Glomerular endothelial cell (primary cell): ENCODE measurements around the gene IKBKG. TPM values are rescaled to one million over a fixed set of nuclear protein-coding genes. Genes with fewer than 3 reads are reported as not detected.
"Not testable (repeated sequence)": the region's sequence is repeated elsewhere in the genome, so short reads cannot be mapped to it uniquely, and the experiment has no call there.

Experiments used
- DNase-seq: peaks from one replicate; pipeline ENCODE4 v3.0.0-alpha.2; 2011; ENCODE audit warnings: low read depth, low spot score; ENCODE audit errors: extremely low read depth
- total RNA-seq: library from RNA; depleted of rRNA; stranded (reverse); fragments of >200 nt; gene quantifications from 2 replicates; pipeline ENCODE4 v1.2.3, GENCODE V29; 2015

Gene IKBKG
- total RNA-seq, 1 donor from 2014 or later, result 18.8 TPM

DNA sequence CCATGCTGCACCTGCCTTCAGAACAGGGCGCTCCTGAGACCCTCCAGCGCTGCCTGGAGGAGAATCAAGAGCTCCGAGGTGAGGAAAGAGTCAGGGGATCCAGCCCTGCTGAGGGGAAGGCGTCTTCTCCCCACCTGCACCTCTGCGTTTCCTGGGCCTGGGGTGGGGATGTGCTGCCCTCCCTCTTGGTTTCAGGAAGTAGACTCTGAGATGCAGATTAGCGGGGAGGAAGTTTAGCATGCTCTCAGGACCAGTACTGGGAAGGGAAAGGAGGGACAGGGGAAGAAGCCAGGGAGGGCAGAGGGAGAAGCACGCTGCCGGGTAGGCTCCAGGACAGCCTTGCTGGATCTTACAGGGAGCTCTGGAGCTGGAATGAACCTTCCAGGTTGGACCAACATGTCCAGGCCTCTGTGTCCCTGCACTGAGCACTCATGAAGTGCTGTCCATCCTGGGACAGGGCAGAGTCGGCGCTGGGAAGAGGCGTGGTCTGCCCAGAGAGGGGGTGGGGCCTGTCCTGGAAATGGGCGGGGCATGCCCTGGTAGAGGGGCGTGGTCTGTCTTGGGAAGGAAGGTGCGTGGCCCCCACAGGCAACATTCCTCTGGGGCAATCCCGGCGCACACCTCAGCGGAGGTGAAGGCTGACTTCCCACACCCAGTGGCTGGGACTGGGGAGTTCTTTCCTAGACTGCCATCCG, 4.8 kb downstream of the IKBKG start:
- not testable (repeated sequence) for DNase-seq

DNA sequence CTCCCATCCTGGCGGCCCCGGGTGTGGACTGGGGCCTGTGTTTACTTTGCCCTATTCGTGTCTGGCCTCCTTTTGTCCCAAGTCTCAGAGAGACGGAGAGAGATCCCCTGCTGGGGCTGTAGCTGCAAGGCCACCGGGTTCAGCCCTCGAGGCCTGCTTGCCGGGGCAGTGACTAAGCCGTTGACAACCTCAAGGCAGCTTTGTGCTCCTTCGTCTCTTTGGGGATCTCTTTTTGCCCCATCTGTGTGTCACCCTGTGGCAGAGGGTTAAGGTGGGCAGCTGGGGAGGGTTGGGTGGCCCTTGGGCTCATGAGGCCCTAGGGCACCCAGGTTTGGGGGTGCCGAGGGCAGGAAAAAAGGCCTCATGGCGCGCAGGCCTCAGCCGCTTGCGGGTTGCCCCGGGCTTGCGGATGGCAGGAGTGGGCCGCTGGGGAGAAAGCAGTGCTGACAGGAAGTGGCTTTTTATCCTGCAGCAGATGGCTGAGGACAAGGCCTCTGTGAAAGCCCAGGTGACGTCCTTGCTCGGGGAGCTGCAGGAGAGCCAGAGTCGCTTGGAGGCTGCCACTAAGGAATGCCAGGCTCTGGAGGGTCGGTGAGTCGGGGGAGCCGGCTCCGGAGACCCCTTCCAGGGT, 10.8 kb downstream of the IKBKG start:
- not testable (repeated sequence) for DNase-seq

DNA sequence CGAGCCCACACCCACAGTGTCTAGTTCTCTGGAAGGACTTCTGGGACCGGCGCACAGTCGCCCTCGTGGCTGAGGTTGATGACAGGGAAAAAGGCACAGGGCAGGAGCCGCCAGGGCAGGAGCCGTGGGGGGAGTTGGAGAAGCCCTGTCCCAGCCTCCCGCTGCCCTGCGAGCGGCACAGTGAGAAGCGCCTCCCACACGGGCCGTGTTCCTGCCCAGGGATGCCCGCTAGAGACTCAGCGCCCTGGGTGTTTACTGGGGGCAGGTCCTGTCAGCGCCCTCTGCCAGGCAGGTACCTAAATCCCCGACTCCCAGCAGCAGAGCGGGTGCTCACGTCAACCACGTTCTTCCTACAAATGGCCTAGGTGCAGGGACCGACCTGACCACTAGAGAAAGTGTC, 11.5 kb downstream of the IKBKG start:
- not testable (repeated sequence) for DNase-seq

DNA sequence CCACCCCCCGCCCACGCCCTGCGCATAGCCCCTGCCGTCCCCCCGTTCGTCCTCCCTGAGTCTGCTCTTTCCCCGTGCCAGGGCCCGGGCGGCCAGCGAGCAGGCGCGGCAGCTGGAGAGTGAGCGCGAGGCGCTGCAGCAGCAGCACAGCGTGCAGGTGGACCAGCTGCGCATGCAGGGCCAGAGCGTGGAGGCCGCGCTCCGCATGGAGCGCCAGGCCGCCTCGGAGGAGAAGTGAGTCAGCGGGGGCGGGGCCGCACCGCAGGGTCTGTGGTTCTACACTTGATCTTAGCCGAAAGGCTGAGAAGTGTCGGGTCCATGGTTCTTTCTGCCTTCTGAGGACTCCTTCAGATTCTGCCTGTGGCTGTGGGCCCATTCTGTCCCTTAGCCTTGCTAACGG, 12.9 kb downstream of the IKBKG start:
- DNase-seq, result not testable (repeated sequence)

DNA sequence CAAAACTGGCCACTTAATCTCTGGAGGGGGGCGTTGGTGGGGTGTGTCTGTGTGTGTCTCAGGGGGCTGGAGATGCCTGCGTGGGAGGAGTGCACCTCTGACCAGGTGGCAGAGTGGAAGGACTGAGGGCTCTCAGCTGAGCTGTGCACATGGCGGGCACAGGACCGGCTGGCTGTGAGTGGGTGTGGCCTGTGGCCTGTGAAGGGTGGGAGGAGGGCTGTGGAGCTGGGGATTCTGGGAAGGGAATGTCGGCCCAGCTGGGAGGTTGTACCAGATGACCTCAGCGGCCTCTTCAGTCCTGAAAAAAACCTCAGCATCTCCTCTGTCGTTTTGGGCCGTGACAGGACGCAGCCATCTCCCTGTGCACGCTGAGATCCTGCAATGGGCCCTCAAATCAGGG, 14.9 kb downstream of the IKBKG start:
- DNase-seq, result not testable (repeated sequence)

DNA sequence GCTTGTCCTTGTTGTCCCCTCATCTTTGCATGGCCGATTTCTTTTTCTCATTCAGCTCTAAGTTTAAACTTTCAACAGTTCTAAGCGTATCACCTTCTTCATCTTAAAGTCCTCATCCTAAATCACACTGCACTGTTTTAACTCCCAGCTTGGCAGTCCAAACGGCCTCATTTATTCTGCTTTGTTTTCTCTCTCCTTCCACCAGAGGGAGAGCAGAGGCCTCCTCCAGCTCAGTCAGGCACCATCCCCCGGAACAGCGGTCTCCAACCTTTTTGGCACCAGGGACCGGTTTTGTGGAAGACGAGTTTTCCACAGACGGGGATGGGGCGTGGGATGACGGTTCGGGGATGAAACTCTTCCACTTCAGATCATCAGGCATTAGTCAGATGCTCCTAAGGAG, 22.9 kb downstream of the IKBKG start:
- not testable (repeated sequence) for DNase-seq

DNA sequence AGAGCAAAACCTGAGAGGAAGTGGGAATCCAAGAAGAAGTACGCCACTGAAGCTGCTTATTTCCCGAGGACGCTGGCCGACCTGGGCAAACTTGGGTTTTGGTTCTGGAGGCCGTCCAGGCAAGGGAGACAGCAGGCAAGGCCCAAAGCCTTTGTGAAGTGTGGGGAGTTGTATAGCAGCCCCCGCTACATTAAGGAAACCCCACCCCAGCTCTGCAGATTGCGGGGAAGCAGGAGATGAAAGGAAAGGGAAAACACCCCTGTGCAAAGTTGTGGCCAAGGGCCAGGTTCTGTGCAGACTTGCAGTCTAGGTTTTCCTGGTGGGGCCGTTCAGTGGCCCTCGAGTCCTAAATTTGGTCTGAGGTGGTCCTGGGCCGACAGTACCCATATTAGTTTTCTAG, 25.6 kb downstream of the IKBKG start:
- not testable (repeated sequence) for DNase-seq

DNA sequence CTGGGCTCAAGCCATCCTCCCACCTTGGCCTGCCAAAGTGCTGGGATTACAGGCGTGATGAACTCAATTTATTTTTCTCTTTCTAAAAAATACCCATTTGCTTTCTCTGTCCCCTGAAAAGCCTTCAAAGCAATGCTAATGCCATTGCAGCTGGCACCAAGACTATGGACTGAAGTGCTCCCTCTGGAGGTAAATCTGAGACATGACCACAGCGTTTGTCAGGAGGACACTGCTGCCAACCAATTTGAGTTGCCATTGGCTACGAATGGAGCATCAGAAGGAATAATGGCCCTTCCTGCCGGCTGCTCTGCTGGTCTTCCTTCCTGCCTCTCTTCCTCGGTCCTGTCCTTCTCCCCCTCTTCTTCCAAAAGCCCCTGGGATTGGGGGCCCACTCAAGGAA, 27.7 kb downstream of the IKBKG start:
- DNase-seq, result not testable (repeated sequence)

DNA sequence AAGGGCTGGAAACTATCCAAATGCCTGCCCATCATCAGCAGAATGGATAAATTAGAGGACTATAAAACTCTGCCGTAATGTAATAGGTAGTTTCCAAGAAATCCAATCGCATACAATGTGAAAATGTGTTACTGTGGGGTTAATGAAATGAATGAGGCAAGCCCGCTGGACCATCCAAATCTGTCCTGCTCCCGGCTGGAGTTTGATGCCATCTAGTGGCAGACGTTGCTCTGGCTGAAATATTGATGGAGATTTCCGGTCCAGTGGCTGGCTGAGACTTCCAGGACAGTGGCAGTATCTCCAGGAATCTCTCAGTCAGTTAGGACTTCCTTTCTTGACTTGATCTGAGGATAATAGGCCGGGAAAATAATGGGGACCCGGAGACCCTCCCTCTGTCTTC, 35.6 kb downstream of the IKBKG start:
- not testable (repeated sequence) for DNase-seq

DNA sequence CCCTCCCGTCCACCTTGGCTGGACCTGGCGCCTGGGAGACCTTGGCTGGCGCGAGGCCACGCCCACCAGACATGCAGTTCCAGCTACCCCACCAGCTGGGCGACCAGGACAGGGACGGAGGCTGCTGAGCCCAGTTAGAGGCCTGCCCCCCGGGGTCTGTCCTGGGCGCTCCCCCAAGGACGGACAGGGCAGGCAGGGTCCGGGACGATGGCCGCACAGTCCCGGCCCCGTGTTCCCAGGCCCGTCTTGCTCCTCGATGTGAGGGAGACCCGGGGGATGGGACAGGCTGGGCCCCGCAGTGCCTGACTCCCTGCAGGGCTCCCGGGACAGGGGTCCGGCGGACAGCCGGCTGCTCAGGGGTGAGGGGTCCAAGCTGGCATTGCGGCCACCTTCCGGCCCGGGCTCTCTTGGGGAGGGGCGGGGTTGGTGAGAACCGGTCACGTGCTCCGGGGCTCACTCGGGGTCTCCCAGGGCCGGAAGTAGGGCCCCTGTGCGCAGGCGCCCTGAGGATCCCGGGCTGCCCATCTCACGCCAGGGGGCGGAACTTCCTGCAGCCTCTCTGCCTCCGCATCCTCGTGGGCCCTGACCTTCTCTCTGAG, 37.3 kb downstream of the IKBKG start, which contains the start of gene CTAG1A:
TSS of gene CTAG1A (plus strand) at position 549 of the 599 bp plus-strand sequence. CDS start 74 bp downstream, outside the sequence.
- DNase-seq, result not testable (repeated sequence)

DNA sequence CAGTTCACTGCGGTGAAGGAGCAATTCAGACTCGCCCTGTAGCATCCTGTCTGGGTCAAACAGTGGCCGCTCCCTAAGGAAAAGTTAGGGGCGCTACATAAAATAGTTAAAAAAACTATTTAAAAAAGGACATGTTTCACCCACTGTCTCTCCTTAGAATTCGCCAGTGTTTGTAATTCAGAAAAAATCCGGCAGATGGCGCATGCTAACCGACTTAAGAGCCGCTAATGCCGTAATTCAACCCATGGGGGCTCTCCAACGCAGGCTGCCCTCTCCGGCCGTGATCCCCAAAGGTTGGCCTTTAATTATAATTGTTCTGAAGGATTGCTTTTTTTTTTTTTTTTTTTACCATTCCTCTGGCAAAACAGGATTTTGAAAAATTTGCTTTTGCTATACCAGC, 43.0 kb downstream of the IKBKG start:
- DNase-seq, result not testable (repeated sequence)

DNA sequence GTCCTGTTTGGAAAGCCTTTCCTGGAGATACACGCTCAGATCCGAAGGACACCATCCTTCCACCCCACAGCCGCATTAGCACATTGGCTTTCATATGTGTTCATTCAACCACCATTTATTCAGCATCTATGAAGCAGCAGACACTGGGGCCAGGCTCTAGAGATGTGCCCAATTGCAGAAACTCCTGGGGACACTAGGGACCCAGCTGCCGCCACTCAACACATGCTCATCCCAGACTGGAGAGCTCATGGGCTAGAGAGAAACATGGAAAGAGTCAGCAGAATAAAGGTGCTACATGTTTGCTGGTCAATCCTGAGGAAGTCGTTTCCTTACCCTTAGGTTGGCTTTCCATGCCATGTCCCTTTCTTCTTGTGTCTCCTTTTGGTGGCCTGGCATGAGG, 45.1 kb downstream of the IKBKG start:
- DNase-seq, result no peak

DNA sequence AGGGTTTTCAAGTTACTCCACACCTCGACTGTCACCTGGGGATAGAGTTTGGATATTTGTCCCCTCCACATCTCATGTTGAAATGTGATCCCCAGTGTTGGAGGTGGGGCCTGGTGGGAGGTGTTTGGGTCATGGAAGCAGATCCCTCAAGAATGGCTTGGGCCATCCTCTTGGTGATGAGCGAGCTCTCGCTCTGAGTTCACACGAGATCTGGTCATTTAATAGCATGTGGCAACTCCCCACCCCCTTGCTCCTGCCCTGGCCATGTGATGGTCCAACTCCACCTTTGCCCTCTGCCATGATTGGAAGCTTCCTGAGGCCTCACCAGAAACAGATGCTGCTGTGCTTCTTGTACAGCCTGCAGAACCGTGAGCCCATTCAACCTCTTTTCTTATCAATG, 45.8 kb downstream of the IKBKG start:
- DNase-seq, result no peak

DNA sequence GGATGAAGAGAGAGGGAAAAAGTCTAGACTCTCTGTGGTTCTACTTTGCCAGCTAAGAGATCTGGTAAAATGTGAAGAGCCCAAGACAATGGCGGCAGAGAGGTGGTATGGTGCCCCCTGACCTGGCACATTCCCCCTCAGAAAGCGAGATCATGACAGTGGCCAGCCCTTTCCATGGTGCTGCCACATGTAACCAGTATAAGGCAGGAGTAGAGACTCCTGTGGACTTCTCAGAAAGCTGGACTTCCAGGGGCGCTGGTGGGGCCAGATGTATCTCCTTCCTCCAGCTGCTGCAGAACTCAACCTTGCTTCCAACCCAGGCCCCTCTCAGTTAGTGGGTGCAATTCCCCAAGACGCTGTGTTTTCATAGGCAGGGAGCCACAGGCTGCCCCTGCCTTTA, 47.1 kb downstream of the IKBKG start:
- no peak for DNase-seq

DNA sequence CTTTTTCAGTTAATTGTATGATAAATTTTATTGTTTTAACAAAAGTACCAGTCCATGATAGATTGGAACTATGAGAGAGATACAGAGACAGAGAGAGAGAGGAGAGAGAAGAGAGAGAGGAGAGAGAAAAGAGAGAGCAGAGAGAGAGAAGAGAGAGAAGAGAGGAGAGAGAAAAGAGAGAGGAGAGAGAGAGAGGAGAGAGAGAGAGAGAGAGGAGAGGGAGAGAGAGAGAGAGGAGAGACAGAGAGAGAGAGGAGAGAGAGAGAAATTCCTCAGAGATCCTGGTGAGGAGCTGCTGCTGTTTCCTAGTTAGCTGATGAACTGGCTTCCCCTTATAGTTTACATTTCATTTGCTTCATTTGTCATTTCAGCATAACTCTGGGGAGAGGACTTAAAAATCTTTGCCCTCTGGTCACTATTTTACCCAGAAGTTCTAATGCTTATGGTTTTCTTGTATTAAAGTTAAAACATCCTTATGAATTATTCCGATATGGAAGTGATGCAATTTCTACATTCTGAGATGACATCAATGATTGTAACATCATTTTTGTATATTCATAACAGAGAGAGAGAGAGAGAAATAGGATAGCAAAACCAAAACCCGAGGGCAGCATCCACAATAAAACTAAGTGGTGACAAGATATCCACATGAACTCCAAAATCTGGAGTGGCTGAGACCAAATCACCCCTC, 48.3 kb downstream of the IKBKG start:
- DNase-seq, result no peak

DNA sequence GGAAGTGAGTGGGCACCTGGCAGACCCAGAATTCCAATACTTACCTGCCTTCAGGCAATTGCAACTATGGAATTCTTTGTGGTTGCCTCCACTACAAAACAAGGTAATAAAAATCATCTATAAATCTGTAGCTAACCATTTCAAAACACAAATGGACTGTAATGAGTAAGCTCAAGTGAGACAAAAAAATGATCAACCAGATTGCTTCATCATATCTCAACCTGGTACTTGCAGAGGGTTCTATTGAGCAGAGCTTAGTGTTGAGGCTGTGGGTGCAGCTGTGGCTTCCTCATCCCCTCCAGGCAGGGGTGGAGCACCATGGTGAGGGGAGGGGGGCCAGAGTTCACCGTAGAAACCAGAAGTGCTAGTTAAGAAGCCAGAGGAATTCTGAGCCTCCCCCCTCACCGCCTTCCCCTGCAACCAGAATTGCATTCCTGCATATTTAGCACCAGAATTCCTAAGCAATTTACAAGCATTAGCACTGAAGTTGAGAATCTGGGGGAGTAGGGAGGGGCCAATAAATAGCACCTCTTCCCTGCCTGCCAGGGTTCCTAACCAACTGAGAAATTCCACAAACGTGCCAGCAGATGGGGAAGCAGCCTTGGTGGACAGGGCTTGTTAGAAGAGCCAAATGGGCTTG, 49.0 kb downstream of the IKBKG start:
- no peak for DNase-seq

DNA sequence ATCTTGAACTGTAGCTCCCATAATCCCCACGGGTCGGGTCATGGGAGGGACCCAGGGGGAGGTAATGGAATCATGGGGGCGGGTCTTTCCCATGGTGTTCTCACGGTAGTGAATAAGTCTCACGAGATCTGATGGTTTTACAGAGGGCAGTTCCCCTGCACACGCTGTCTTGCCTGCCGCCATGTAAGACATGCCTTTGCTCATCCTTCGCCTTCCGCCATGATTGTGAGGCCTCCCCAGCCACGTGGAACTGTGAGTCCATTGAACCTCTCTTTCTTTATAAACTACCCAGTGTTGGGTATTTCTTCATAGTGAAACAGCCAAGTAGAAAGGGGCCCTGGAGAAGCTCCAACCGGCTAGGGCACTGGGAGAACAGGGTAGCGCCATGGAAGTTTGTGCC, 49.8 kb downstream of the IKBKG start:
- no peak for DNase-seq

DNA sequence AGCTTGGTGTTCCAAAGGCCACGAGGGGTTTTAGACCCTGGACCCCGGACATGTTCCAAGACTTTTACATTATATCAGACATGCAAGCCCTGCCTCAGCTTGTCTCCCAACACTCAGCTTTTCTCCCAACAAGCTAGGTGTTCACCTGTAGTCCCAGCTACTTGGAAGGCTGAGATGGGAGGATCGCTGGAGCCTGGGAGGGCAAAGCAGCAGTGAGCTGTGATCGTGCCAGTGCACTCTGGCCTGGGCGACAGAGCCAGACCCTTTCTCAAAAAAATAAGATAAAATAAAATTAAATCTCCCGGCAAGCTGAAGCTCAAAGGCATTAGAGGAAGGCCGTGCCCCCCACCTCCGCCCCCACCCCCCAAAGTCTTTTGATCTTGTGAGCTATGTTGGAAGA, 51.2 kb downstream of the IKBKG start:
- DNase-seq, result no peak

DNA sequence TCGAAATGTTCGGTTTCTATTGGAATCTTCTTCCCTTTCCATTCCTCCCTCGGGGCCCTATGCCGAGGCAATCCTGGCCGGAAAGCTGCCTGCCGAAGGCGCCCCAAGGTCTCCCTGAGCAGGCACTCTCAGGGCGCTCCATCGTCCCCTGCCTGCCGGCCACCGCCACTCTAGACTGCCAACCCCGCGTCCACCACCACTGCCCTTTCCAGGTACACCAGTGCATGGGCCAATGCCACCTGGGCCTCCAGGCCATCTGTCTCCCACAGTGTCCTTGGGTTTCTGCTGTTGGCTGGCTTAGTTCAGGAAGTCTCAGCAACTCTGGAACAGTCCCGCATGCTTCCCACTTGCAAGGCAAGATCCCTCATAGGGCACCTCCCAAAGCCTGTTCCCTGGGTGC, 52.1 kb downstream of the IKBKG start:
- DNase-seq, result no peak

DNA sequence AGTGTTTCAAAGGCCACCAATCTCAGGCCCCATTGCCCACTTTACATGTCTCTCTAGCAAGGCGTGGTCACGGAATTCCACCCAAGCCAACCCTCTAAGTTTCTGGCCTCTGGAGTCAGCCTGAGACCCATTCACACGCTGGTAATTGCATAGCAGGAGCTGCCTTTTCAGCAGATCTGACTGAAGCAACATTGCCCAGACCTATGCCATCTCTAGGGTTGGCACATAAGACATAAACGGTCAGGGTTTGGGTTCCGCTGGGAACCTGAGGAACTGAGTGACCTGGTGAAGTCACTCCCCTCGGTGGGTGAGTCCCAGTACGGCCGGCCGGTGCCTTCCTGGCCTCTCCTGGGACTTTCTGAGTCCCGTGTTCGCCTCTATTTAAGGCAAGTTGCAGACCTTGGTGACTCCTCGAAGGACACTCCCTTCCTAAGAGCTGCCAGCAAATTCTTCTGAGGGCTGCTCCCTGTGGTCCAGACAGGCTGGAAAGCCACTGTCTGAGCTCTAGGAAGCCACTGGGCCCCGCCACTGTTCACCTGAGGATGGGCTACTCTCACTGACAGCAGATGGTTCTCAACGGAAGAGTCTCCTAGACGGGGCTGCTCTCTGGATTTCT, 53.4 kb downstream of the IKBKG start:
- no peak for DNase-seq

DNA sequence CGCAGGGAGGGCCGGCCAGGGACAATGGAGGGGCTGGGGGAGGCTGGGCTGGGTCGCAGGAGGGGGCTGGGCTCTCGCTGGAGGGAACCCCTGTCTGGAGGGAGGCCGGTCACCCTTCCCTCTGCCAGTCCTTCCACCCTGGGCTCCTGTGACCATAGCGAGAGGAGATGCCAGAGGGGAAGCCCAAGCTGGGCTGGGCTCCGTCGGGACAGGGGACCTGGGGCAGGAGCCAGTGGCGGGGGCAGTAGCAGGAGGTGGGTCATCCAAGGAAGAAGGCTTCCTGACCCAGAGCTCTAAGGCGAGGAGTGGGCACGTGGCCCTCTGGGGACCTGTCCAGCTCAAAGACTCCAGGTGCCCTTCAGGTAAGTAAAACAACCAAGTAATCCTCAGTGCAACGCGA, 54.8 kb downstream of the IKBKG start:
- DNase-seq, result no peak
